Liver (tissue), 3 donors: ENCODE measurements around the gene SCRN1.

Source experiments
- CTCF ChIP-seq: fragments of 150-350 bp; IDR thresholded peaks from 2 replicates; pipeline ENCODE4 v1.5.1; 2017; ENCODE audit warnings: improper control_type of control experiment, low read depth, low read length; ENCODE audit not compliant: missing input control
- EGR1 ChIP-seq, 2 donors: IDR thresholded peaks; 2 replicates each; pipeline ENCODE4 v1.6.1; 2016 to 2018; ENCODE audit warnings: antibody characterized with exemption in 2 of 2, low read depth in 2 of 2
- FOXA1 ChIP-seq: IDR thresholded peaks from 2 replicates; pipeline ENCODE4 v1.6.1; 2016; ENCODE audit warnings: antibody characterized with exemption
- GABPA ChIP-seq, 2 donors: IDR thresholded peaks in 1 of 2; conservative IDR thresholded peaks in 1 of 2; 2 replicates each; pipeline ENCODE4 v1.6.1; 2016; ENCODE audit warnings: antibody characterized with exemption in 2 of 2, mild to moderate bottlenecking in 1 of 2, moderate library complexity in 1 of 2
- HNF4A ChIP-seq, 2 donors: conservative IDR thresholded peaks; 2 replicates each; pipeline ENCODE4 v1.6.1; 2016; ENCODE audit warnings: antibody characterized with exemption in 2 of 2, mild to moderate bottlenecking in 2 of 2
- JUND ChIP-seq, 2 donors: IDR thresholded peaks; 2 replicates each; pipeline ENCODE4 v1.6.1; 2016; ENCODE audit warnings: antibody characterized with exemption in 2 of 2
- MAX ChIP-seq: IDR thresholded peaks from 2 replicates; pipeline ENCODE4 v1.6.1; 2016; ENCODE audit warnings: antibody characterized with exemption
- RAD21 ChIP-seq, 2 donors: IDR thresholded peaks; 2 replicates each; pipeline ENCODE4 v1.6.1; 2016; ENCODE audit warnings: antibody characterized with exemption in 2 of 2, mild to moderate bottlenecking in 2 of 2
- REST ChIP-seq: IDR thresholded peaks from 2 replicates; pipeline ENCODE4 v1.6.1; 2016; ENCODE audit warnings: antibody characterized with exemption, mild to moderate bottlenecking
- SP1 ChIP-seq: IDR thresholded peaks from 2 replicates; pipeline ENCODE4 v1.6.1; 2018; ENCODE audit warnings: antibody characterized with exemption, mild to moderate bottlenecking
- TAF1 ChIP-seq: conservative IDR thresholded peaks from 2 replicates; pipeline ENCODE4 v1.6.1; 2016; ENCODE audit warnings: antibody characterized with exemption, mild to moderate bottlenecking
- YY1 ChIP-seq: IDR thresholded peaks from 2 replicates; pipeline ENCODE4 v1.6.1; 2016; ENCODE audit warnings: antibody characterized with exemption, mild to moderate bottlenecking
- TF ChIP-seq, protein P1 (sequence below): IDR thresholded peaks from 2 replicates; pipeline ENCODE4 v1.6.1; 2016; ENCODE audit warnings: antibody characterized with exemption
- donor health status: healthy.
- donor health status: healthy.

- no peak for TF ChIP-seq CTCF
- no peak for TF ChIP-seq REST
- no peak for TF ChIP-seq JUND (IDR thresholded peaks at IDR 0.05)
- no peak for TF ChIP-seq SP1
- TF ChIP-seq RAD21 (IDR thresholded peaks at IDR 0.05), result no peak
- TF ChIP-seq, protein P1, sequence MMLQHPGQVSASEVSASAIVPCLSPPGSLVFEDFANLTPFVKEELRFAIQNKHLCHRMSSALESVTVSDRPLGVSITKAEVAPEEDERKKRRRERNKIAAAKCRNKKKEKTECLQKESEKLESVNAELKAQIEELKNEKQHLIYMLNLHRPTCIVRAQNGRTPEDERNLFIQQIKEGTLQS, result no peak
- TF ChIP-seq EGR1 (IDR thresholded peaks at IDR 0.05; ENCODE audit: low read depth in 2 of 2), result no peak
- no peak for TF ChIP-seq MAX
- TF ChIP-seq GABPA (IDR thresholded peaks at IDR 0.05 in 1 of 2, conservative IDR thresholded peaks at IDR 0.05 in 1 of 2), result no peak
- TF ChIP-seq YY1, result no peak
- TF ChIP-seq TAF1, result no peak
- no peak for TF ChIP-seq HNF4A (conservative IDR thresholded peaks at IDR 0.05)
- no peak for TF ChIP-seq FOXA1
Observed at GRCh38 chr7:29898301-29898700, 91.3 kb downstream of the SCRN1 start.
